Neural progenitor cell (in vitro differentiated cells): Measurements from ENCODE around the gene STK17B.

Source experiments
- CTCF ChIP-seq: fragments of 200-600 bp; sonication (generic); IDR thresholded peaks from 2 replicates; pipeline ENCODE4 v1.5.1; 2017; ENCODE audit warnings: antibody characterized with exemption, mild to moderate bottlenecking
- EZH2 ChIP-seq: fragments of 200-600 bp; sonication (generic); IDR thresholded peaks from 2 replicates; pipeline ENCODE4 v1.6.1; 2017; ENCODE audit warnings: antibody characterized with exemption, mild to moderate bottlenecking, moderate library complexity

DNA sequence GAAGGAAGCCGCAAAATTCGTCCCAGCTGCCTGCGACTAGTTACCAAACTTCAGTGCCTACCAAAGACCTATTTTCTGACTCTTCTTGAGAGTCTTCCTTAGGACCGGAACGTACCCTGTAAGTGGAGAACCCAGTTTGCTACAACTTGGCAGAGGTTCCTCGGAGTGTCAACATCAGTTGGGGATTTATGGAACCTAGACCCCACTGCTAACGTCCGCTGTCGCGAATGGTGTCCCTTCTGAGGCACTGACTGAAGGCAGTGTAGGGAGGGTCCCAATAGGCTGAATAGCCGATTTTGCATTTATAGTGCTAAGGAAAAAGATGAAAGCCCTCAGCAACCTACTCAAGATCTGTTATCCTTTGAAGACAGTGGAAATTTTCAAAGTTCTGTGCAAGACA is 568 bp upstream of the STK17B start:
- no peak for TF ChIP-seq CTCF
- no peak for TF ChIP-seq EZH2
